Neutrophil (primary cell): Measurements from ENCODE around the gene ARHGAP32.

Experiments
- H3K27ac ChIP-seq: fragments of 200-600 bp; sonication (generic); 2 replicates; pipeline ENCODE4 v1.5.1; 2016; ENCODE audit warnings: mild to moderate bottlenecking, moderate library complexity
- H3K27me3 ChIP-seq: fragments of 200-600 bp; sonication (generic); 2 replicates; pipeline ENCODE4 v1.6.0; 2016; ENCODE audit warnings: mild to moderate bottlenecking
- H3K36me3 ChIP-seq: fragments of 200-600 bp; sonication (generic); 2 replicates; pipeline ENCODE4 v1.5.1; 2017
- H3K4me1 ChIP-seq, 2 experiments: fragments of 200-600 bp in 1 of 2; sonication (generic) in 1 of 2; 1 replicate in 1 of 2; 2 replicates in 1 of 2; pipeline versions ENCODE4 v1.5.1 to v1.6.1; 2013 to 2016; ENCODE audit warnings: low read depth in 1 of 2, low read length in 1 of 2, mild to moderate bottlenecking in 1 of 2, moderate library complexity in 1 of 2; ENCODE audit not compliant: control insufficient read depth in 1 of 2, insufficient read depth in 1 of 2
- H3K4me3 ChIP-seq, 2 experiments: fragments of 200-600 bp in 1 of 2; sonication (generic) in 1 of 2; 1 replicate in 1 of 2; 2 replicates in 1 of 2; pipeline ENCODE4 v1.5.1; 2013 to 2016; ENCODE audit warnings: low read depth in 1 of 2, low read length in 1 of 2, mild to moderate bottlenecking in 1 of 2, moderate library complexity in 1 of 2
- H3K9me3 ChIP-seq: fragments of 200-600 bp; sonication (generic); 2 replicates; pipeline ENCODE4 v1.5.1; 2016
- TF ChIP-seq, protein P1 (sequence below): fragments of 200-600 bp; sonication (generic); IDR thresholded peaks from 2 replicates; pipeline ENCODE4 v1.5.1; 2016; ENCODE audit warnings: antibody characterized with exemption

ARHGAP32 gene

DNA sequence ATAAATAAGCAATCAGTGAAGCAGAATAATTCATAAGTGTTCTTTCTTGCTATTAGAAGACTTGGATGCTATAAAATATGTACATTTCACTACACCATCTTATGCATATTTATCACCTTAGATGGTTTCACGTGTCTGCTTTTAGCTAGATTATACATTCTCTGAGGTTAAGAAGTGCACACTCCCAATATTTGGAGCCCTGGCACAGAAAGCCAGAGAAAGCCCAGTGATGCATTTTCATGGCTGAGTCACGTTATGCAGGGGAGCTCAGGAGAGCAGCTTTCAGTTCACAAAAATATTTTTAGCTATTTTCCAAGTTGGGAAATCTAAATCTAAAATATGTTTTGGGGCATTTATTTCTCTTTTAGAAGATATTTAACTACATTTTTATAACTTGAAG, 244.4 kb downstream of the ARHGAP32 start:
- Histone ChIP-seq H3K4me1 (no peaks in the 10 kb centered on the region), H3K36me3 (no peaks in the 10 kb centered on the region), H3K27ac (no peak overlapping the region), H3K4me3 (no peak overlapping the region), H3K27me3 (no peaks in the 10 kb centered on the region), H3K9me3 (no peaks in the 10 kb centered on the region)
- TF ChIP-seq, protein P1, sequence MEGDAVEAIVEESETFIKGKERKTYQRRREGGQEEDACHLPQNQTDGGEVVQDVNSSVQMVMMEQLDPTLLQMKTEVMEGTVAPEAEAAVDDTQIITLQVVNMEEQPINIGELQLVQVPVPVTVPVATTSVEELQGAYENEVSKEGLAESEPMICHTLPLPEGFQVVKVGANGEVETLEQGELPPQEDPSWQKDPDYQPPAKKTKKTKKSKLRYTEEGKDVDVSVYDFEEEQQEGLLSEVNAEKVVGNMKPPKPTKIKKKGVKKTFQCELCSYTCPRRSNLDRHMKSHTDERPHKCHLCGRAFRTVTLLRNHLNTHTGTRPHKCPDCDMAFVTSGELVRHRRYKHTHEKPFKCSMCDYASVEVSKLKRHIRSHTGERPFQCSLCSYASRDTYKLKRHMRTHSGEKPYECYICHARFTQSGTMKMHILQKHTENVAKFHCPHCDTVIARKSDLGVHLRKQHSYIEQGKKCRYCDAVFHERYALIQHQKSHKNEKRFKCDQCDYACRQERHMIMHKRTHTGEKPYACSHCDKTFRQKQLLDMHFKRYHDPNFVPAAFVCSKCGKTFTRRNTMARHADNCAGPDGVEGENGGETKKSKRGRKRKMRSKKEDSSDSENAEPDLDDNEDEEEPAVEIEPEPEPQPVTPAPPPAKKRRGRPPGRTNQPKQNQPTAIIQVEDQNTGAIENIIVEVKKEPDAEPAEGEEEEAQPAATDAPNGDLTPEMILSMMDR = no peak

DNA sequence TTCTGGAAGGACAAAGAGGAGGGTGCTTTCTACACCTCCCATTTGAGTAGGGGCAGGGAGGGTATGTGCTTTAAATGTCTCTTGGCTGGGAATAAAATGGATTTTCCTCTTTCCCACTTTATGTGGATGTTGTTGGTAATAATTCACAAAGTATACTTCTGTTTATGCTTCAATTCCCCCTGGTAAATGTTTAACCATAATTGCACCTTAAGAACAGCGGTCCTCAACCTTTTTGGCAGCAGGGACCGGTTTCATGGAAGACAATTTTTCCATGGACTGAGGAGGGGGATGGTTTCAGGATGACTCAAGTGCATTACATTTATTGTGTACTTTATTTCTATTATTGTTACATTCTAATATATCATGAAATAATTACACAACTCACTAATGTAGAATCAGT, 245.5 kb downstream of the ARHGAP32 start:
- H3K4me3 ChIP-seq = no peak overlapping the region
- no peaks in the 10 kb centered on the region for H3K4me1 ChIP-seq
- H3K27ac ChIP-seq = no peak overlapping the region
- TF ChIP-seq, protein P1 = no peak
- no peaks in the 10 kb centered on the region for H3K27me3 ChIP-seq
- H3K9me3 ChIP-seq = no peaks in the 10 kb centered on the region
- H3K36me3 ChIP-seq = no peaks in the 10 kb centered on the region

- H3K27me3 ChIP-seq = no peaks in the 10 kb centered on the region
- no peak overlapping the region for H3K27ac ChIP-seq
- no peaks in the 10 kb centered on the region for H3K4me1 ChIP-seq
- H3K4me3 ChIP-seq = no peak overlapping the region
- H3K36me3 ChIP-seq = no peaks in the 10 kb centered on the region
- TF ChIP-seq, protein P1 = no peak
- H3K9me3 ChIP-seq = no peaks in the 10 kb centered on the region
These were observed 248.6 kb downstream of the ARHGAP32 start for GRCh38 chr11:128943428-128943976.

DNA sequence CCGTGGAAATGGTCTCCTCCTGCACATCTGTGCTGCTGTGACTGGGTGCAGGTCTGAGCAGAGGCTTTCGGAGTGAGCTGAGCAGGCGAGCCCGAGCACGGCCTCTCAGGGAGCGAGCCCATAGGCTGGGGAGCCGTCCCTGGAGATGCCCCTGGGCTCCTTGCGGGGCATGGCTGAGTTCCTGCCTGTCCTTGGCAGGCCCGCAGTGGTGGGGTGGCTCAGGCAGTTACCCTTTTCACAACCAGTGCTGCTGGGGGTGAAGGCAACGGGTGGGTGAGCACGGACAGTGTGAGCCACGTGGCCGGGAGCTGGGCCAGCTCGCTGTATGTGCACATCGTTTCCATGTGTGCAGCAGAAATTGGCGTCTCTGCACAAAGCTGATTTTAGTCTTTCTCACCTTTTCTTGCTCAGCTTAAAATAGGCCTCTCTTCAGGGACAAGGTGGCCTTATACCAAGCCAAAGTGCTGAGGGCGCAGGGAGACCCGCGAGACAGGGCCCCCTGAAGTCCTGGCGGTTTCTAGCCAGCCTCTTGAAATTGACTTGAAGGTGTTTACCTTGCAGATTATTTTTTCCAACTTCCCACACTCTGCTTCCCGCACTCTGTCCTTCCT, 249.2 kb downstream of the ARHGAP32 start, which contains the start of gene TP53AIP1:
TP53AIP1 (minus strand) TSS at position 55 of the 611 bp plus-strand sequence. CDS start 5,053 bp downstream, outside the sequence.
- Histone ChIP-seq H3K27ac (no peak within 1 kb of the TSS), H3K4me3 (no peak within 1 kb of the TSS), H3K4me1 (no peaks in the 10 kb centered on the region), H3K9me3 (no peaks in the 10 kb centered on the region), H3K36me3 (no peaks in the 10 kb centered on the region), H3K27me3 (no peaks in the 10 kb centered on the region)
- TF ChIP-seq, protein P1 = no peak

DNA sequence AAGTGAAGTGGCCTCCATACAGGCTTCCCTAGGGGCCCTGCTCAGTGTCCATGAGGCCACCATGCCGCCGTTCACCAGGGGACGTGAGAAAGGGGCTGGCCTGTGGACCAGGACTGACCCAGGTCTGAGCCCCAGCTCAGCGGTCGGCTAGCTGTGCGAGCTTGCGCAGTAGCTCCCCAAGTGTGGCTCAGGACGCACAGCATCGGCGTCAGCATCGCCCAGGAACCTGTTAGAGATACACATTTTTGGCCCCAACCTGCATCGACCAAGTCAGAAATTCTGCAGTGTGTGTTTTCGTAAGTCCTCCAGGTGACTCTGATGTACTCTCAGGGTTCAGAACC, 249.9 kb downstream of the ARHGAP32 start:
- no peak overlapping the region for H3K27ac ChIP-seq
- TF ChIP-seq, protein P1 = no peak
- no peaks in the 10 kb centered on the region for H3K36me3 ChIP-seq
- H3K4me3 ChIP-seq = no peak overlapping the region
- no peaks in the 10 kb centered on the region for H3K4me1 ChIP-seq
- H3K9me3 ChIP-seq = no peaks in the 10 kb centered on the region
- H3K27me3 ChIP-seq = no peaks in the 10 kb centered on the region
